HG03097 (cell line): ENCODE measurements around the gene CMTM4.
"Not testable (repeated sequence)": the region's sequence is repeated elsewhere in the genome, so short reads cannot be mapped to it uniquely, and the experiment has no call there.

Experiments
- ATAC-seq: cut with Tn5 transposase; IDR thresholded peaks from one replicate; pipeline ENCODE4 v1.9.1; 2021; ENCODE audit not compliant: unreplicated experiment, low FRiP score

Gene CMTM4

DNA sequence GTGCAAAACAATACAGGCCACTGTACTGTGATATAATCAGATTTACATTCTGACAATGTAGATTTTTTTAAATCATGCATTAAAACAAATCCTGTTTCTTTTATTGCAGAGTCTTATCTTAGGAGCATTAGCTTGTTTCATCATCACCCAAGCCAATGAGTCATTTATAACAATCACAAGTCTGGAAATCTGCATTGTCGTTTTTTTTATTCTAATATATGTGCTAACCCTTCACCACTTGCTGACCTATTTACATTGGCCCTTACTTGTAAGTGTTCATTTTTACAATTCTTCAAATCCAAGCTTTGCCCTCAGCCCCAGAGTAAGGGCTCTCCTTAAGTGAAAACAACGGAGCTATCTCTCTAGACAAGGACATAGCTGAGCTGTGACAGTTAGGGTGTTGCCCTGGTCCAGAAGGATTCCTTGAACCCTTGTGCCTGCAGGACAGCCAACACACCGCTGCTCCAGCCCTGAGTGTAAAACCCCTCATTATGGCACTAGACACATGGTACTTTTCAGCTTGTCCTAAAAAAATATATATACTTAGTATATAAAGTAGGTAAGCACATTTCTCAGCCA is 126.6 kb downstream of the CMTM4 start:
- no peak for ATAC-seq

DNA sequence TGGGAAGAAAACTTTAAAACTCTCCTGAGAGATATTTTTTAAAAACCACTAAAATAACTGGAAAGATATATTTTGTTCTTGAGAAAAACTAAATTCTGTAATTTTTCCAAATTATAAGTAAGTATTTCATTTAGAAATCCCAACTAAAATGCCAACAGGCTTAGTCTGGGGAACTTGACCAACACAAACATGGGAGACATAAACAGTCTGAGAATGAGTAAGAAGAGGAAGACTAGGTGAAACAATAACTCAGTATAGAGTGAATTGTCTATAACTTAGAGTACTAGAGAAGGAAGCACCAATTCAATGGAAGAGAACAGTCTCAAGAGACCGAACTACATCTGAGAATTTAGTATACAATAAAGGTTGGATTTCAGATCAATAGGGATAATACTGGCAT is 127.4 kb downstream of the CMTM4 start:
- no peak for ATAC-seq

DNA sequence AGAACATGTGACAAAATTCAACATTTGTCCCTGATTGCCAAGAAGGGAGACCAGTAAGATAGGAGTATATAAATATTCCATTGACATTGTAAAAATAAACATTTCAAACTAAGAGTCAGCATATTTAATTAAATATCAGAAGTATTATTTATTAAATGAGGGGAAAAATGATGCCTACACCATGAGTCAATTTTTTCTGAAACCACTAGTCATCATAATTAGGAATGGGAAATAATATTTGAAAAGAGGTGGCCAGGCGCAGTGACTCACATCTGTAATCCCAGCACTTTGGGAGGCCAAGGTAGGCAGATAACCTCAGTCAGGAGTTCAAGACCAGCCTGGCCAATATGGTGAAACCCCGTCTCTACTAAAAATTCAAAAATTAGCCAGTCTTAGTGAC is 128.2 kb downstream of the CMTM4 start:
- no peak for ATAC-seq

DNA sequence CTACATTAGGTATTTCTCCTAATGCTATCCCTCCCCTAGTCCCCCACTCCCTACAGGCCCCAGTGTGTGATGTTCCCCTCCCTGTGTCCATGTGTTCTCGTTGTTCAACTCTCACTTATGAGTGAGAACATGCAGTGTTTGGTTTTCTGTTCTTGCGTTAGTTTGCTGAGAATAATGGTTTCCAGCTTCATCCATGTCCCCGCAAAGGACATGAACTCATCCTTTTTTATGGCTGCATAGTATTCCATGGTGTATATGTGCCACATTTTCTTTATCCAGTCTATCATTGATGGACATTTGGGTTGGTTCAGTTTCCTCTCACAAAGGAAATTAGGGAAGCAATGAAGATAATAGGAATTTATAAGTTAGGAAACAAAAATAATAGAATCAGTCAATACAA is 129.3 kb downstream of the CMTM4 start:
- not testable (repeated sequence) for ATAC-seq

DNA sequence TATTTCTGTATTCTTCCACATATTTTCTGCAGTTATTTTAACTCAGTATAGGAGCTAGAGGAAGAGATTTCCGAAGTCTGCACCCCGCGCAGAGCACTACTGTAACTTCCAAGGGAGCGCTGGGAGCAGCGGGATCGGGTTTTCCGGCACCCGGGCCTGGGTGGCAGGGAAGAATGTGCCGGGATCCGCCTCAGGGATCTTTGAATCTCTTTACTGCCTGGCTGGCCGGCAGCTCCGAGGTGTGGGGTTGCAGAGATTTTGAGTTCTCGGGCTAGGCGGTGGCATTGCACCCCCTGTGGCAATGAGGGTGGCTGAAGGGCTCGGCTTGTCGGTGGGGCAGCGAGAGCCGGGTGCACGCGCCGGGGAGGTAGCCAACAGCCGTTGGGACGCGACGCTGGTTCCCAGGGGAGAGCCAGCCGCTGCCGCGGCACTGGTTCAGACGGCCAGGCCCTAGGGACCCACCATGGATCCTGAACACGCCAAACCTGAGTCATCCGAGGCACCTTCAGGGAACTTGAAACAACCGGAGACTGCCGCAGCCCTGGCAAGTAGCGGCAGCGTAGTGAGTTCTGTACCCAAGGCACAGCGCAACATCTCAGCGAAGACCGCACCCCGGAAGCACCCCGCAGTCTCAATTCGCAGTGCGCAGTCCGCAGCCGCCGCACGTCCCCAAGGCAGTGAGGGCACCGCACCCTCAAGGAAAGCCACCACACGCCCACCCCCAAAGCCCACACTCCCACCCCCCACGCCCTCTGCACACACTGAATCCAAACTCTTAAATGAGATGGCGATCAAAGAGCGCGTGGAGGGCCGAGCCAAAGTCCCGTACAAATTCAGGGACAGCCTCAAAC is 130.3 kb downstream of the CMTM4 start, which contains the start of gene CMTM1:
Gene CMTM1 (plus strand): TSS at position 389 of the 851 bp plus-strand sequence. CDS start 75 bp downstream, at position 464.
- ATAC-seq: no peak
